ENCODE data around the gene VPS35L. TPM values are rescaled to one million over a fixed set of nuclear protein-coding genes. Genes with fewer than 3 reads are reported as not detected.

Gene VPS35L
- total and polyA plus RNA-seq, 7 experiments from 2014 or later: 38.6 to 52.0 (median 46.6) TPM

- Mint-ChIP-seq H3K4me1 (peaks cover 0 to 2% (median 0%) of the 10 kb centered on the region in 7 donors), H3K27me3 (no peaks in the 10 kb centered on the region), H3K36me3 (peaks cover 7 to 42% (median 14%) of the 10 kb centered on the region in 5 donors), H3K4me3 (no peak overlapping the region), H3K9me3 (no peaks in the 10 kb centered on the region), H3K27ac (no peak overlapping the region)
- DNase-seq: no peak
- Histone ChIP-seq H3K4me1 (ENCODE audit: control insufficient read depth in 2 of 2, insufficient read depth in 2 of 2, low read length in 2 of 2) (no peaks in the 10 kb centered on the region), H3K27ac (ENCODE audit: low read depth, low read length) (no peak overlapping the region), H3K4me3 (ENCODE audit: low read length) (no peak overlapping the region), H3K27me3 (ENCODE audit: control insufficient read depth in 2 of 2, insufficient read depth in 2 of 2, low read length in 2 of 2) (no peaks in the 10 kb centered on the region), H3K9me3 (ENCODE audit: control insufficient read depth in 2 of 3, low read length in 3 of 3) (no peaks in the 10 kb centered on the region), H3K36me3 (ENCODE audit: control insufficient read depth in 2 of 3, insufficient read depth in 3 of 3, low read length in 3 of 3) (peaks cover 0 to 31% (median 5%) of the 10 kb centered on the region in 3 experiments)
- ATAC-seq: no peak
- ChIA-PET POLR2A (no interaction called here), CTCF (no interaction called here)
- intact Hi-C loops (cut with micrococcal nuclease): no loop called here
Measured at GRCh38 chr16:19589771-19590302, 34.3 kb downstream of the VPS35L start.

DNA sequence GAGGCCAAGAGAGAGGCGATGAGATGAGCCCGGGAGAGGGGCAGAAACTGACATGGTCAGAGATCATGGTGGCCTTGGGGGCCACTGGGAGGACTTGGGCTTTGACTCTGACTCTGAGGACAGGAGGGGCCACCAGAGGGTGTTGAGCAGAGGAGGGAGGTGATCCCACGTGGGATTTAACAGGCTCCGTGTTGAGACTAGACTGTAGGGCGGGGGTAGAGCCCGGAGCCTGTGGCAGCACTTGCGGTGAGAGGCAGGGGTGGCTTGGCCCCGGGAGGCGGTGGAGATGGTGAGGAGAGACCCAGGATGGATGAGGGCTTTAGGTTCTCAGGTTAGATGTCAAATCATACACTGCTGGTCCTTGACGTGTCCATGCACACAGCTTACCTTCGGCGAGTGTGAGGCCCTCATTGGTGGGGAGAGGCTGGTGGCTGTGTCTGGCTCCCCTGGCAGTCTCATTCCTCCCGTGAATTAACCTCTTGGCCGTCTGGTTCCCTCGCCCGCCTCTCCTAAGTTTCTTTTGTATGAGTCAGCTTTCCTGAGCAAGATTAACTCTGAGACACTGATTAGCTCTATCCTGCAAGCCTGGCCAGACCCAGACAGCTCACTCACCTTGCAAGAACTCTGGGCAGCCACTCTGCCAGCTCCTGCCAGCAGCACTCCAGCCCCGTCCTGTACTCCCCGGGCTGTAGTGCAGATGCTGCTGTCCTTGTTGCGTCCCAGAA is 39.7 kb downstream of the VPS35L start:
- H3K9me3 ChIP-seq (ENCODE audit: control insufficient read depth in 2 of 3, low read length in 3 of 3): no peaks in the 10 kb centered on the region
- no peak overlapping the region for H3K27ac Mint-ChIP-seq
- H3K36me3 Mint-ChIP-seq: peaks cover 7 to 40% (median 10%) of the 10 kb centered on the region in 5 donors
- ChIA-PET POLR2A (no interaction called here), CTCF (interaction anchor here (0.6 to 1.0 kb wide), 2 partner anchors 12 to 650 kb away, joined by 3 to 4 read pairs; no protein-coding TSS in a partner anchor)
- DNase-seq: no peak
- no peak overlapping the region for H3K4me3 Mint-ChIP-seq
- H3K4me1 ChIP-seq (ENCODE audit: control insufficient read depth in 2 of 2, insufficient read depth in 2 of 2, low read length in 2 of 2): no peaks in the 10 kb centered on the region
- no peak overlapping the region for H3K27ac ChIP-seq (ENCODE audit: low read depth, low read length)
- no peaks in the 10 kb centered on the region for H3K9me3 Mint-ChIP-seq
- intact Hi-C loops (cut with micrococcal nuclease): no loop called here
- ATAC-seq: no peak
- peaks cover 0 to 39% (median 5%) of the 10 kb centered on the region in 3 experiments for H3K36me3 ChIP-seq (ENCODE audit: control insufficient read depth in 2 of 3, insufficient read depth in 3 of 3, low read length in 3 of 3)
- no peaks in the 10 kb centered on the region for H3K27me3 ChIP-seq (ENCODE audit: control insufficient read depth in 2 of 2, insufficient read depth in 2 of 2, low read length in 2 of 2)
- H3K27me3 Mint-ChIP-seq: no peaks in the 10 kb centered on the region
- no peak overlapping the region for H3K4me3 ChIP-seq (ENCODE audit: low read length)
- peaks cover 0 to 5% (median 0%) of the 10 kb centered on the region in 7 donors for H3K4me1 Mint-ChIP-seq

GRCh38 chr16:19598805-19599510 is 43.5 kb downstream of the VPS35L start:
- H3K27me3 ChIP-seq (ENCODE audit: control insufficient read depth in 2 of 2, insufficient read depth in 2 of 2, low read length in 2 of 2): no peaks in the 10 kb centered on the region
- ATAC-seq (no peak), DNase-seq (no peak)
- Mint-ChIP-seq H3K36me3 (peaks cover 6 to 29% (median 10%) of the 10 kb centered on the region in 5 donors), H3K9me3 (no peaks in the 10 kb centered on the region), H3K27ac (peak overlapping the region in 2 of 9 donors; percentile 19 to 58), H3K27me3 (no peaks in the 10 kb centered on the region), H3K4me1 (peaks cover 0 to 5% (median 0%) of the 10 kb centered on the region in 7 donors), H3K4me3 (no peak overlapping the region)
- no peak overlapping the region for H3K27ac ChIP-seq (ENCODE audit: low read depth, low read length)
- CTCF ChIA-PET: interaction anchor here (0.6 to 5.1 kb wide), 10 partner anchors 12 to 308 kb away, joined by 3 to 49 read pairs (median 4); partner anchors contain the start of gene GPRC5B
- peaks cover 0 to 24% (median 4%) of the 10 kb centered on the region in 3 experiments for H3K36me3 ChIP-seq (ENCODE audit: control insufficient read depth in 2 of 3, insufficient read depth in 3 of 3, low read length in 3 of 3)
- no peaks in the 10 kb centered on the region for H3K4me1 ChIP-seq (ENCODE audit: control insufficient read depth in 2 of 2, insufficient read depth in 2 of 2, low read length in 2 of 2)
- no peak overlapping the region for H3K4me3 ChIP-seq (ENCODE audit: low read length)
- POLR2A ChIA-PET: interaction anchor here (0.6 kb wide), 1 partner anchor 8 kb away, joined by 4 read pairs; no protein-coding TSS in a partner anchor
- no peaks in the 10 kb centered on the region for H3K9me3 ChIP-seq (ENCODE audit: control insufficient read depth in 2 of 3, low read length in 3 of 3)
- intact Hi-C loops (cut with micrococcal nuclease): no loop called here

DNA sequence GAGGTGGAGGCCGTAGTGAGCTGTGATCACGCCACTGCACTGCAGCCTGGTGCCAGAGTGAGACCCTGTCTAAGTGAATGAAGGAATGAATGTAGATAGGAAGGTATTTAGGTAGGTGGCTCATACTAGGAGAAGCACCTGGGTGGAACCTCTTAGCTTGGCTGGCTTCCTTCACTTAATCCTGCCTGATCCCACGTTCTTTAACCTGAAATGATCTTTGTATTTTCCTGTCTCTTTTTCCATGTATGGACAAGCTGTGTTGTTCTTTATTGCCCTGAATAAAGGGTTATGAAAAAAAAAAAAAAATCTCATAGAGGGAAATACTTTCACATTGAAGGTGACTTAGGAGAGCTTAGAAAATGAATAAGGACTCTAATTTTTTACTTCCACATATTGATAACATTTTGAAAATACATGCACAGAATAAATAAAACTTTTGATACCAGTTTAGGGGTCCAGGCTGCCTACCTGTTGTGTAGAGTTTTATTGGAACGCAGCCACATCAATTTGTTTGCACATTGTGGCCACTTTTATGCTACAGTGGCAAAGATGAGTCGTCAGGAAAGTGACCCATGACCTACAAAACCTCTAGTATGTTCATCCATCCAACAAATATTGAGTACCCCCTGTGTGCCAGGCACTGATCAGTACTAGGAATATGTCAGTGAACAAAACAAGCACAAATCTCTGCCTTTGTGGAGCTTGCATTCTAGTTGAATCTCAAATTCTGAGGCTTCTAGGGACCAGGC is 44.6 kb downstream of the VPS35L start:
- H3K36me3 Mint-ChIP-seq: peaks cover 11 to 35% (median 17%) of the 10 kb centered on the region in 5 donors
- no peaks in the 10 kb centered on the region for H3K27me3 Mint-ChIP-seq
- H3K27me3 ChIP-seq (ENCODE audit: control insufficient read depth in 2 of 2, insufficient read depth in 2 of 2, low read length in 2 of 2): no peaks in the 10 kb centered on the region
- ATAC-seq (no peak), DNase-seq (no peak)
- no peak overlapping the region for H3K4me3 Mint-ChIP-seq
- peaks cover 0 to under 1% (median 0%) of the 10 kb centered on the region in 3 experiments for H3K9me3 ChIP-seq (ENCODE audit: control insufficient read depth in 2 of 3, low read length in 3 of 3)
- H3K4me1 Mint-ChIP-seq: peaks cover 0 to 3% (median 0%) of the 10 kb centered on the region in 7 donors
- peaks cover 0 to 19% (median 0%) of the 10 kb centered on the region in 3 experiments for H3K36me3 ChIP-seq (ENCODE audit: control insufficient read depth in 2 of 3, insufficient read depth in 3 of 3, low read length in 3 of 3)
- no peak overlapping the region for H3K4me3 ChIP-seq (ENCODE audit: low read length)
- H3K9me3 Mint-ChIP-seq: no peaks in the 10 kb centered on the region
- H3K4me1 ChIP-seq (ENCODE audit: control insufficient read depth in 2 of 2, insufficient read depth in 2 of 2, low read length in 2 of 2): no peaks in the 10 kb centered on the region
- H3K27ac ChIP-seq (ENCODE audit: low read depth, low read length): no peak overlapping the region
- intact Hi-C loops (cut with micrococcal nuclease): no loop called here
- H3K27ac Mint-ChIP-seq: no peak overlapping the region
- ChIA-PET POLR2A (interaction anchor here (0.6 kb wide), 1 partner anchor 10 kb away, joined by 4 read pairs; no protein-coding TSS in a partner anchor), CTCF (interaction anchor here (0.8 to 5.1 kb wide), 6 partner anchors 16 to 307 kb away, joined by 3 to 49 read pairs (median 5); partner anchors contain the start of genes GPRC5B and VPS35L)

DNA sequence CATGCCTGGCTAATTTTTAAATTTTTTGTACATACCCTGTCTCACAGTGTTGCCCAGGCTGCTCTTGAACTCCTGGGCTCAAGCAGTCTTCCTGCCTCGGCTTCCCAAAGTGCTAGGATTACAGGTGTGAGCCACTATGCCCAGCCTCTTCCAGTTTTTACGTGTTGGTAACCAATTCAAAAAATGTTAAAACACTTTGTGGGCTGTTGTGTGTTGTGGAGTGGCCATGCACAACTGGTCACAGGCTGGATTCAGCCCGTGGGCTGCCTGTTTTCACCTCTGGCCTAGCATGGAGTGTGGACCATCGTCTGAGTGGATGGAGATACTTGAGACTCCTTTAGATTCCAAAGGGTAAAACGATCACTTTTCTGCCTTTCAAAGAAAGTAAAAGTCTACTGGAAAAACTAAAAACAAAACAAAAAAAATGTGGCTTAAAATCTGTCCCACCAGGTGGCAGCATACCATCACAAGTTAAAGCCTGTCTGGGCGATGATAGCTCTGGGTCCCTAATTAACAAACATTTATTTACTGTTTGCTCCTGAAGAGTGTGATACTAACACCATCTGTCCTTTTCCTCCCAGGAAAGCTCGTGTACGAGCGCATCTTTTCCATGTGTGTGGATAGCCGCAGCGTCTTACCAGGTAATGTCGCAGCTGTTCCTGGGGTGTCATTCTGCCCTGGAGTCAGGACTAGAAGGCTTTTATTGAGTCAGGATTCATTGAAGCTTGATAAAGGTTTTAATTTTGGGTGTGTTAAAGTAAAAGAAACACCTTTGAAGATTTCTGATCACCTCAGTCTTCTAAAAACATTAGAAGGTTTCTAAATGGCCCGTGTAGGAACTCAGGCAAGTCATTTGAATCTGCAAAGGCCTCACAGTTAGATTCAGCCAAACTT is 45.8 kb downstream of the VPS35L start:
- Mint-ChIP-seq H3K36me3 (peaks cover 21 to 41% (median 29%) of the 10 kb centered on the region in 5 donors), H3K27me3 (no peaks in the 10 kb centered on the region), H3K4me1 (peaks cover 0 to 5% (median 0%) of the 10 kb centered on the region in 7 donors), H3K4me3 (no peak overlapping the region), H3K27ac (peak overlapping the region in 3 of 9 donors; percentile 3 to 56 (median 29)), H3K9me3 (peaks cover 0 to 11% (median 5%) of the 10 kb centered on the region in 11 donors)
- DNase-seq (peak in 7 of 9 donors; percentile 20 to 60 (median 50)), ATAC-seq (peak; percentile 38)
- Histone ChIP-seq H3K9me3 (ENCODE audit: control insufficient read depth in 2 of 3, low read length in 3 of 3) (peaks cover 0 to 6% (median 4%) of the 10 kb centered on the region in 3 experiments), H3K36me3 (ENCODE audit: control insufficient read depth in 2 of 3, insufficient read depth in 3 of 3, low read length in 3 of 3) (peaks cover 0 to 26% (median 0%) of the 10 kb centered on the region in 3 experiments), H3K4me1 (ENCODE audit: control insufficient read depth in 2 of 2, insufficient read depth in 2 of 2, low read length in 2 of 2) (no peaks in the 10 kb centered on the region), H3K27ac (ENCODE audit: low read depth, low read length) (no peak overlapping the region), H3K27me3 (ENCODE audit: control insufficient read depth in 2 of 2, insufficient read depth in 2 of 2, low read length in 2 of 2) (no peaks in the 10 kb centered on the region), H3K4me3 (ENCODE audit: low read length) (no peak overlapping the region)
- CTCF ChIA-PET: interaction anchor here (0.6 to 5.1 kb wide), 10 partner anchors 18 to 306 kb away, joined by 3 to 49 read pairs (median 4); partner anchors contain the start of genes GPRC5B and VPS35L
- POLR2A ChIA-PET: no interaction called here
- intact Hi-C loops (cut with micrococcal nuclease): loop anchor here (1.0 kb wide), 2 partner anchors 42 to 285 kb away; no protein-coding TSS in a partner anchor
